Breast epithelium (tissue), 4 donors: ENCODE measurements around the gene CBX8. TPM values are rescaled to one million over a fixed set of nuclear protein-coding genes. Genes with fewer than 3 reads are reported as not detected.
"Not testable (repeated sequence)": the region's sequence is repeated elsewhere in the genome, so short reads cannot be mapped to it uniquely, and the experiment has no call there.

Experiments
- DNase-seq, 2 donors: peaks; one replicate each; pipeline ENCODE4 v3.0.0-alpha.2; 2019; ENCODE audit warnings: low spot score in 2 of 2
- H3K27ac ChIP-seq, 2 donors: fragments of 200-600 bp; sonication (generic) in 1 of 2; one replicate each; pipeline ENCODE4 v1.5.1; 2016 to 2019; ENCODE audit warnings: mild to moderate bottlenecking in 1 of 2
- H3K27me3 ChIP-seq, 2 donors: fragments of 200-600 bp; sonication (generic) in 1 of 2; one replicate each; pipeline versions ENCODE4 v1.5.1 to v1.6.0; 2017 to 2019; ENCODE audit warnings: control low read depth in 1 of 2, mild to moderate bottlenecking in 1 of 2
- H3K36me3 ChIP-seq: fragments of 200-600 bp; one replicate; pipeline ENCODE4 v1.5.1; 2019
- H3K4me1 ChIP-seq, 2 donors: fragments of 200-600 bp; sonication (generic); one replicate each; pipeline ENCODE4 v1.5.1; 2016 to 2019; ENCODE audit warnings: control low read depth in 1 of 2
- H3K4me3 ChIP-seq, 3 donors: fragments of 200-600 bp; sonication (generic); 1 replicate in 2 of 3; 2 replicates in 1 of 3; pipeline ENCODE4 v1.5.1; 2016 to 2019; ENCODE audit warnings: mild to moderate bottlenecking in 3 of 3, moderate library complexity in 2 of 3
- H3K9me3 ChIP-seq, 2 donors: fragments of 200-600 bp; sonication (generic) in 1 of 2; one replicate each; pipeline ENCODE4 v1.5.1; 2016 to 2019; ENCODE audit warnings: control low read depth in 1 of 2
- POLR2A ChIP-seq: fragments of 450-650 bp; IDR thresholded peaks from one replicate; pipeline ENCODE4 v1.6.1; 2016; ENCODE audit warnings: antibody characterized with exemption, mild to moderate bottlenecking, moderate library complexity
- POLR2AphosphoS5 ChIP-seq, 3 donors: sonication (generic); formaldehyde crosslinking; IDR thresholded peaks; one replicate each; pipeline ENCODE4 v1.6.1; 2017; ENCODE audit warnings: antibody characterized with exemption in 3 of 3
- intact Hi-C: fragments of 100-400 bp; cut with DNase I; formaldehyde crosslinking; loops from one replicate; pipeline ENCODE4 v1.15.1; 2023; ENCODE audit warnings: low total_unique reads
- total RNA-seq, 3 donors: library from RNA; depleted of rRNA; stranded (reverse); fragments of >200 nt; gene quantifications; one replicate each; pipeline ENCODE4 v1.1.0, GENCODE V29; 2016
- TF ChIP-seq, protein P1 (sequence below), 3 donors: fragments of 450-650 bp; IDR thresholded peaks; one replicate each; pipeline ENCODE4 v1.5.1; 2016 to 2017; ENCODE audit warnings: antibody characterized with exemption in 3 of 3, mild to moderate bottlenecking in 3 of 3, moderate library complexity in 3 of 3

The CBX8 gene
- total RNA-seq, 3 donors from 2014 or later, result 1.9 to 9.2 (median 6.7) TPM

DNA sequence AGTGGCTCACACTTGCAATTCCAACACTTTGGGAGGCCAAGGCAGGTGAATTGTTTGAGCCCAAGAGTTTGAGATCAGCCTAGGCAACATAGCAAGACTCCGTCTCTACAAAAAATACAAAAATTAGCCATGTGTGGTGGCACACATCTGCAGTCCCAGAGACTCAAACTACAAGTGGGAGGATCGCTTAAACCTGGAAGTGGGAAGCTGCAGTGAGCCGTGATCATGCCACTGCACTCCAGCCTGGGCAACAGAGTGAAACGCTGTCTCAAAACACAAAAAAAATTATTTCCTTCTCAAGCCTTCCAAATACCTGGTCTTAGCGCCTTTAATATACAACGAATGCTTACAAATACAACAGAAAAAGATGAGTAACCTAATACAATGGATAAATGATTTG, 38.6 kb downstream of the CBX8 start:
- intact Hi-C loops, result no loop called here
- TF ChIP-seq POLR2AphosphoS5 (IDR thresholded peaks at IDR 0.05) (no peak), POLR2A (no peak)
- TF ChIP-seq, protein P1, sequence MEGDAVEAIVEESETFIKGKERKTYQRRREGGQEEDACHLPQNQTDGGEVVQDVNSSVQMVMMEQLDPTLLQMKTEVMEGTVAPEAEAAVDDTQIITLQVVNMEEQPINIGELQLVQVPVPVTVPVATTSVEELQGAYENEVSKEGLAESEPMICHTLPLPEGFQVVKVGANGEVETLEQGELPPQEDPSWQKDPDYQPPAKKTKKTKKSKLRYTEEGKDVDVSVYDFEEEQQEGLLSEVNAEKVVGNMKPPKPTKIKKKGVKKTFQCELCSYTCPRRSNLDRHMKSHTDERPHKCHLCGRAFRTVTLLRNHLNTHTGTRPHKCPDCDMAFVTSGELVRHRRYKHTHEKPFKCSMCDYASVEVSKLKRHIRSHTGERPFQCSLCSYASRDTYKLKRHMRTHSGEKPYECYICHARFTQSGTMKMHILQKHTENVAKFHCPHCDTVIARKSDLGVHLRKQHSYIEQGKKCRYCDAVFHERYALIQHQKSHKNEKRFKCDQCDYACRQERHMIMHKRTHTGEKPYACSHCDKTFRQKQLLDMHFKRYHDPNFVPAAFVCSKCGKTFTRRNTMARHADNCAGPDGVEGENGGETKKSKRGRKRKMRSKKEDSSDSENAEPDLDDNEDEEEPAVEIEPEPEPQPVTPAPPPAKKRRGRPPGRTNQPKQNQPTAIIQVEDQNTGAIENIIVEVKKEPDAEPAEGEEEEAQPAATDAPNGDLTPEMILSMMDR (IDR thresholded peaks at IDR 0.05), result no peak

GRCh38 chr17:79757140-79757745, 39.6 kb downstream of the CBX8 start:
- peaks cover 0 to 14% of the 10 kb centered on the region in 2 donors for H3K27me3 ChIP-seq
- no peak for DNase-seq

More for the DNA sequence above, 38.6 kb downstream of the CBX8 start:
- Histone ChIP-seq H3K9me3 (no peaks in the 10 kb centered on the region), H3K27me3 (peaks cover 0 to 13% of the 10 kb centered on the region in 2 donors), H3K4me1 (no peaks in the 10 kb centered on the region), H3K36me3 (no peaks in the 10 kb centered on the region), H3K27ac (no peak overlapping the region), H3K4me3 (no peak overlapping the region)
- no peak for DNase-seq

GRCh38 chr17:79755591-79755990, 41.3 kb downstream of the CBX8 start:
- Histone ChIP-seq H3K36me3 (no peaks in the 10 kb centered on the region), H3K27me3 (peaks cover 0 to 28% of the 10 kb centered on the region in 2 donors), H3K9me3 (no peaks in the 10 kb centered on the region), H3K4me1 (no peaks in the 10 kb centered on the region), H3K4me3 (no peak overlapping the region), H3K27ac (no peak overlapping the region)
- TF ChIP-seq, protein P1 (IDR thresholded peaks at IDR 0.05), result no peak
- no peak for DNase-seq
- intact Hi-C loops, result no loop called here

More at GRCh38 chr17:79757140-79757745, 39.6 kb downstream of the CBX8 start:
- Histone ChIP-seq H3K27ac (no peak overlapping the region), H3K36me3 (no peaks in the 10 kb centered on the region), H3K4me1 (no peaks in the 10 kb centered on the region), H3K4me3 (no peak overlapping the region), H3K9me3 (no peaks in the 10 kb centered on the region)
- intact Hi-C loops, result no loop called here
- TF ChIP-seq, protein P1 (IDR thresholded peaks at IDR 0.05), result no peak
- TF ChIP-seq POLR2A, result no peak
- TF ChIP-seq POLR2AphosphoS5 (IDR thresholded peaks at IDR 0.05), result no peak

- H3K4me1 ChIP-seq, H3K9me3 ChIP-seq, intact Hi-C loops, DNase-seq, H3K36me3 ChIP-seq, H3K4me3 ChIP-seq, H3K27ac ChIP-seq: not testable (repeated sequence)
- H3K27me3 ChIP-seq, result peaks cover 0 to 31% of the 10 kb centered on the region in 2 donors
These were observed 42.0 kb downstream of the CBX8 start for GRCh38 chr17:79754903-79755302.

DNA sequence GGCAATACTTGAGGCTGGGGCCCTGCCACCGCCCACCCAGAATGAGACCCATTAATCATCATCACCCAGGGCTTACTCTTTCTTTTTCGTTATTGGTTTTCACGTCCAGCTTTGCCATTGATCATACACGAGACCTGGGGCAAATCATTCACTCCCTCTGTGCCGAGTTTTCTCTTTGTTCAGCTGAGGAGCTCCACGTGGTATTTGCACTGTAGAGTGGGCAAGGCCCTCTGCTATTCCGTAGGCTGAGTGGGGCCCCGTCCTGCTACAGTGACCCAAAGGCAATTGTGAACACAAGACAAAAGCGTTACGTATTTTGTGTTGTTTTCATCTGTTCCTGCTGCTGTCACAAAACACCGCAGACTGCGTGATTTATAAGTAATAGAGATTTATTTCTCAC, 42.5 kb downstream of the CBX8 start:
- H3K36me3 ChIP-seq, result no peaks in the 10 kb centered on the region
- H3K27ac ChIP-seq, result no peak overlapping the region
- DNase-seq, result no peak
- H3K4me3 ChIP-seq, result no peak overlapping the region
- intact Hi-C loops, result no loop called here
- peaks cover 0 to 37% of the 10 kb centered on the region in 2 donors for H3K27me3 ChIP-seq
- no peaks in the 10 kb centered on the region for H3K4me1 ChIP-seq
- H3K9me3 ChIP-seq, result no peaks in the 10 kb centered on the region
- TF ChIP-seq POLR2A, result no peak
- TF ChIP-seq POLR2AphosphoS5 (IDR thresholded peaks at IDR 0.05), result no peak
- TF ChIP-seq, protein P1 (IDR thresholded peaks at IDR 0.05), result no peak

GRCh38 chr17:79752175-79752574, 44.7 kb downstream of the CBX8 start:
- H3K4me3 ChIP-seq, result no peak overlapping the region
- TF ChIP-seq, protein P1 (IDR thresholded peaks at IDR 0.05), result no peak
- TF ChIP-seq POLR2A (no peak), POLR2AphosphoS5 (IDR thresholded peaks at IDR 0.05) (no peak)
- no peak for DNase-seq
- intact Hi-C loops, result no loop called here
- H3K27ac ChIP-seq, result no peak overlapping the region
- H3K4me1 ChIP-seq, result no peaks in the 10 kb centered on the region
- H3K27me3 ChIP-seq, result peaks cover 9 to 59% of the 10 kb centered on the region in 2 donors
- H3K36me3 ChIP-seq, result no peaks in the 10 kb centered on the region
- no peaks in the 10 kb centered on the region for H3K9me3 ChIP-seq
